K562 (cell line): ENCODE data around the gene DYRK1A. TPM values are rescaled to one million over a fixed set of nuclear protein-coding genes. Genes with fewer than 3 reads are reported as not detected.

ENCODE experiments used
- ARNT ChIP-seq, 2 experiments: fragments of 450-650 bp; IDR thresholded peaks; 2 replicates each; pipeline ENCODE4 v1.6.1; 2016; ENCODE audit warnings: mild to moderate bottlenecking in 1 of 2
- ASH1L ChIP-seq: fragments of 450-650 bp; IDR thresholded peaks from 2 replicates; pipeline ENCODE4 v1.6.1; 2018; ENCODE audit warnings: borderline replicate concordance, mild to moderate bottlenecking, low read depth; ENCODE audit not compliant: partially characterized antibody
- CC2D1A ChIP-seq: fragments of 450-650 bp; IDR thresholded peaks from 2 replicates; pipeline ENCODE4 v1.6.1; 2017; ENCODE audit warnings: mild to moderate bottlenecking
- DPF2 ChIP-seq: fragments of 450-650 bp; IDR thresholded peaks from 2 replicates; pipeline ENCODE4 v1.6.1; 2016
- EP400 ChIP-seq: fragments of 450-650 bp; IDR thresholded peaks from 2 replicates; pipeline ENCODE4 v1.6.1; 2017; ENCODE audit warnings: antibody characterized with exemption, mild to moderate bottlenecking, moderate library complexity
- FOXK2 ChIP-seq, 2 experiments: fragments of 450-650 bp; IDR thresholded peaks in 1 of 2; conservative IDR thresholded peaks in 1 of 2; 2 replicates each; pipeline ENCODE4 v1.6.1; 2016; ENCODE audit warnings: low read depth in 2 of 2, mild to moderate bottlenecking in 1 of 2
- GTF2A2 ChIP-seq: IDR thresholded peaks from 2 replicates; pipeline ENCODE4 v1.6.1; 2016; ENCODE audit warnings: mild to moderate bottlenecking, missing genetic modification characterization, missing compliant biosample characterization
- HEY1 ChIP-seq: fragments of 250-450 bp; sonication (Bioruptor Pico); IDR thresholded peaks from 2 replicates; pipeline ENCODE4 v1.5.0; 2020; ENCODE audit warnings: mild to moderate bottlenecking, moderate library complexity, borderline replicate concordance
- MAFK ChIP-seq: IDR thresholded peaks from 2 replicates; pipeline ENCODE4 v1.6.1; 2011; ENCODE audit warnings: low read length, improper control_type of control experiment
- MAZ ChIP-seq, 2 experiments: fragments of 450-650 bp in 1 of 2; sonication (generic) in 1 of 2; formaldehyde crosslinking; IDR thresholded peaks in 1 of 2; conservative IDR thresholded peaks in 1 of 2; 2 replicates each; pipeline versions ENCODE4 v1.4.0 to v1.5.0; 2020; ENCODE audit warnings: mild to moderate bottlenecking in 1 of 2, missing genetic modification reagents in 1 of 2
- OTX1 ChIP-seq: fragments of 450-650 bp; formaldehyde crosslinking; IDR thresholded peaks from 2 replicates; pipeline ENCODE4 v1.4.0; 2022; ENCODE audit warnings: mild to moderate bottlenecking
- YY1 ChIP-seq, 3 experiments: IDR thresholded peaks; 2 replicates each; pipeline ENCODE4 v1.6.1; 2011; ENCODE audit warnings: low read length in 2 of 3, mild to moderate bottlenecking in 2 of 3, moderate library complexity in 2 of 3, borderline replicate concordance in 1 of 3, control low read depth in 1 of 3, low read depth in 1 of 3; ENCODE audit not compliant: insufficient read depth in 3 of 3, insufficient replicate concordance in 2 of 3, control insufficient read depth in 1 of 3, insufficient read length in 1 of 3; ENCODE audit errors: extremely low read depth in 1 of 3
- ZNF551 ChIP-seq: fragments of 250-450 bp; sonication (Bioruptor Pico); IDR thresholded peaks from 2 replicates; pipeline ENCODE4 v1.5.0; 2021; ENCODE audit warnings: mild to moderate bottlenecking, moderate library complexity
- ZNF586 ChIP-seq: fragments of 450-650 bp; formaldehyde crosslinking; conservative IDR thresholded peaks from 2 replicates; pipeline ENCODE4 v1.4.0; 2020; ENCODE audit warnings: mild to moderate bottlenecking, moderate library complexity
- polyA plus RNA-seq, 8 experiments: library from polyadenylated mRNA; depleted of rRNA in 4 of 8; stranded (reverse) in 5 of 8; unstranded in 3 of 8; fragments of >200 nt; fragmentation: Nextera tagmentation in 2 of 8; fragmentation: Illumina TruSeq in 1 of 8; extraction: Ambion mirVana in 2 of 8; extraction: Trizol in 1 of 8; gene quantifications; 2 replicates each; pipeline versions ENCODE4 v1.2.1 to v1.2.3, GENCODE V29; 2011 to 2014; ENCODE audit warnings: inconsistent platforms in 1 of 8, missing spikeins in 1 of 8
- total RNA-seq, 7 experiments: library from RNA; depleted of rRNA in 6 of 7; stranded (reverse); fragments of >200 nt in 6 of 7; fragmentation: Illumina TruSeq in 2 of 7; extraction: Trizol in 2 of 7; gene quantifications; 2 replicates each; pipeline versions ENCODE4 v1.2.1 to v1.2.3, GENCODE V29; 2011 to 2021; ENCODE audit warnings: low replicate concordance in 1 of 7
- TF ChIP-seq, protein P1 (sequence below), 2 experiments: fragments of 250-450 bp in 1 of 2; fragments of 450-650 bp in 1 of 2; sonication (Bioruptor Pico) in 1 of 2; IDR thresholded peaks; 2 replicates each; pipeline versions ENCODE4 v1.6.1 to v1.8.0; 2016 to 2021; ENCODE audit warnings: mild to moderate bottlenecking in 2 of 2, moderate library complexity in 2 of 2, missing compliant biosample characterization in 1 of 2, missing genetic modification characterization in 1 of 2
- TF ChIP-seq, protein P2 (sequence below), 2 experiments: fragments of 450-650 bp; IDR thresholded peaks; 2 replicates each; pipeline ENCODE4 v1.6.1; 2016
- TF ChIP-seq, protein P3 (sequence below): fragments of 250-450 bp; sonication (Bioruptor Pico); IDR thresholded peaks from 2 replicates; pipeline ENCODE4 v1.4.0; 2020; ENCODE audit warnings: borderline replicate concordance
- TF ChIP-seq, protein P4 (sequence below): IDR thresholded peaks from 3 replicates; pipeline ENCODE4 v1.6.1; 2011; ENCODE audit warnings: borderline replicate concordance, mild to moderate bottlenecking; ENCODE audit not compliant: insufficient read length, insufficient read depth
- TF ChIP-seq, protein P5 (sequence below): sonication (generic); formaldehyde crosslinking; IDR thresholded peaks from 2 replicates; pipeline ENCODE4 v1.8.1; 2023; ENCODE audit warnings: mild to moderate bottlenecking, missing genetic modification reagents

The DYRK1A gene
- total and polyA plus RNA-seq, 9 of the 15 experiments (the other 6 are each of a cell fraction or from before 2014, with no cell fraction given): 3.7 to 64.8 (median 42.3) TPM

DNA sequence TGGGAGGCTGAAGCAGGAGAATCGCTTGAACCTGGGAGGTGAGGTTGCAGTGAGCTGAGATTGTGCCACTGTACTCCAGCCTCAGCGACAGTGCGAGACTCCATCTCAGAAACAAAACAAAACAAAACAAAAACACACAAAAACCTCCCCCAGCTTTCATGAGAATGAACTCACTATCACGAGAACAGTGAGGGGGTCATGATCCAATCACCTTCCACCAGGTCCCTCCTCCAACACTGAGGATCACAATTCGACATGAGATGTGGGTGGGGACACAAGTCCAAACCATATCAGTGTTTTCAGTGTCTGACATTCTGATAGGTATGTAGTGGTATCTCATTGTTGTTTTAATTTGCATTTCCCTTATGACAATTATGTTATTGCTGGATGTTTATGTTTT is 31.5 kb upstream of the DYRK1A start (continued):
- TF ChIP-seq, protein P1, sequence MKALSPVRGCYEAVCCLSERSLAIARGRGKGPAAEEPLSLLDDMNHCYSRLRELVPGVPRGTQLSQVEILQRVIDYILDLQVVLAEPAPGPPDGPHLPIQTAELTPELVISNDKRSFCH (CRISPR knock-in tag; IDR thresholded peaks at IDR 0.05): no peak
- TF ChIP-seq, protein P1 (tag; IDR thresholded peaks at IDR 0.05): no peak
- TF ChIP-seq OTX1 (CRISPR knock-in tag): no peak
- TF ChIP-seq DPF2: peak; percentile 35; the same call in 1 of the 2 replicates
- no peak for TF ChIP-seq HEY1 (CRISPR knock-in tag)
- TF ChIP-seq, protein P2, sequence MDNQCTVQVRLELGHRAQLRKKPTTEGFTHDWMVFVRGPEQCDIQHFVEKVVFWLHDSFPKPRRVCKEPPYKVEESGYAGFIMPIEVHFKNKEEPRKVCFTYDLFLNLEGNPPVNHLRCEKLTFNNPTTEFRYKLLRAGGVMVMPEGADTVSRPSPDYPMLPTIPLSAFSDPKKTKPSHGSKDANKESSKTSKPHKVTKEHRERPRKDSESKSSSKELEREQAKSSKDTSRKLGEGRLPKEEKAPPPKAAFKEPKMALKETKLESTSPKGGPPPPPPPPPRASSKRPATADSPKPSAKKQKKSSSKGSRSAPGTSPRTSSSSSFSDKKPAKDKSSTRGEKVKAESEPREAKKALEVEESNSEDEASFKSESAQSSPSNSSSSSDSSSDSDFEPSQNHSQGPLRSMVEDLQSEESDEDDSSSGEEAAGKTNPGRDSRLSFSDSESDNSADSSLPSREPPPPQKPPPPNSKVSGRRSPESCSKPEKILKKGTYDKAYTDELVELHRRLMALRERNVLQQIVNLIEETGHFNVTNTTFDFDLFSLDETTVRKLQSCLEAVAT (IDR thresholded peaks at IDR 0.05): peak; percentile 26 to 45; a peak in 1 of 4 replicates
- TF ChIP-seq, protein P3, sequence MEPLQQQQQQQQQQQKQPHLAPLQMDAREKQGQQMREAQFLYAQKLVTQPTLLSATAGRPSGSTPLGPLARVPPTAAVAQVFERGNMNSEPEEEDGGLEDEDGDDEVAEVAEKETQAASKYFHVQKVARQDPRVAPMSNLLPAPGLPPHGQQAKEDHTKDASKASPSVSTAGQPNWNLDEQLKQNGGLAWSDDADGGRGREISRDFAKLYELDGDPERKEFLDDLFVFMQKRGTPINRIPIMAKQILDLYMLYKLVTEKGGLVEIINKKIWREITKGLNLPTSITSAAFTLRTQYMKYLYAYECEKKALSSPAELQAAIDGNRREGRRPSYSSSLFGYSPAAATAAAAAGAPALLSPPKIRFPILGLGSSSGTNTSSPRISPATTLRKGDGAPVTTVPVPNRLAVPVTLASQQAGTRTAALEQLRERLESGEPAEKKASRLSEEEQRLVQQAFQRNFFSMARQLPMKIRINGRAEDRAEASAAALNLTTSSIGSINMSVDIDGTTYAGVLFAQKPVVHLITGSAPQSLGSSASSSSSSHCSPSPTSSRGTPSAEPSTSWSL: no peak
- TF ChIP-seq YY1 (IDR thresholded peaks at IDR 0.05; ENCODE audit: borderline replicate concordance in 1 of 3, control insufficient read depth in 1 of 3, extremely low read depth in 1 of 3, insufficient read depth in 3 of 3, insufficient read length in 1 of 3, insufficient replicate concordance in 2 of 3, low read depth in 1 of 3, low read length in 2 of 3): no peak
- TF ChIP-seq ZNF551 (CRISPR knock-in tag): no peak
- TF ChIP-seq, protein P4, sequence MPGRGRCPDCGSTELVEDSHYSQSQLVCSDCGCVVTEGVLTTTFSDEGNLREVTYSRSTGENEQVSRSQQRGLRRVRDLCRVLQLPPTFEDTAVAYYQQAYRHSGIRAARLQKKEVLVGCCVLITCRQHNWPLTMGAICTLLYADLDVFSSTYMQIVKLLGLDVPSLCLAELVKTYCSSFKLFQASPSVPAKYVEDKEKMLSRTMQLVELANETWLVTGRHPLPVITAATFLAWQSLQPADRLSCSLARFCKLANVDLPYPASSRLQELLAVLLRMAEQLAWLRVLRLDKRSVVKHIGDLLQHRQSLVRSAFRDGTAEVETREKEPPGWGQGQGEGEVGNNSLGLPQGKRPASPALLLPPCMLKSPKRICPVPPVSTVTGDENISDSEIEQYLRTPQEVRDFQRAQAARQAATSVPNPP: no peak
- TF ChIP-seq GTF2A2 (tag): no peak
- no peak for TF ChIP-seq ARNT (IDR thresholded peaks at IDR 0.05)
- TF ChIP-seq, protein P5, sequence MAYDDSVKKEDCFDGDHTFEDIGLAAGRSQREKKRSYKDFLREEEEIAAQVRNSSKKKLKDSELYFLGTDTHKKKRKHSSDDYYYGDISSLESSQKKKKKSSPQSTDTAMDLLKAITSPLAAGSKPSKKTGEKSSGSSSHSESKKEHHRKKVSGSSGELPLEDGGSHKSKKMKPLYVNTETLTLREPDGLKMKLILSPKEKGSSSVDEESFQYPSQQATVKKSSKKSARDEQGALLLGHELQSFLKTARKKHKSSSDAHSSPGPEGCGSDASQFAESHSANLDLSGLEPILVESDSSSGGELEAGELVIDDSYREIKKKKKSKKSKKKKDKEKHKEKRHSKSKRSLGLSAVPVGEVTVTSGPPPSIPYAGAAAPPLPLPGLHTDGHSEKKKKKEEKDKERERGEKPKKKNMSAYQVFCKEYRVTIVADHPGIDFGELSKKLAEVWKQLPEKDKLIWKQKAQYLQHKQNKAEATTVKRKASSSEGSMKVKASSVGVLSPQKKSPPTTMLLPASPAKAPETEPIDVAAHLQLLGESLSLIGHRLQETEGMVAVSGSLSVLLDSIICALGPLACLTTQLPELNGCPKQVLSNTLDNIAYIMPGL (CRISPR knock-in tag): no peak
- TF ChIP-seq ASH1L: no peak
- TF ChIP-seq FOXK2 (conservative IDR thresholded peaks at IDR 0.05 in 1 of 2, IDR thresholded peaks at IDR 0.05 in 1 of 2; ENCODE audit: low read depth in 2 of 2): 0 out of 4 replicates have a peak, but pooled peaks of 1 of the 2 experiments have one; percentile 33
- TF ChIP-seq EP400: peak; percentile 9; the same call in 1 of the 2 replicates
- TF ChIP-seq ZNF586 (CRISPR knock-in tag): no peak
- no peak for TF ChIP-seq MAFK
- peak; percentile 74 for TF ChIP-seq CC2D1A
- TF ChIP-seq MAZ (CRISPR knock-in tag; conservative IDR thresholded peaks at IDR 0.05 in 1 of 2, IDR thresholded peaks at IDR 0.05 in 1 of 2): no peak
